GM19328 (cell line): ENCODE measurements around the gene FAM217A.

Source experiments
- ATAC-seq: cut with Tn5 transposase; IDR thresholded peaks from one replicate; pipeline ENCODE4 v1.9.1; 2021; ENCODE audit warnings: mild to moderate bottlenecking, moderate library complexity; ENCODE audit not compliant: unreplicated experiment

Gene FAM217A

GRCh38 chr6:4021854-4022695, 56.9 kb downstream of the FAM217A start:
- ATAC-seq: no peak

DNA sequence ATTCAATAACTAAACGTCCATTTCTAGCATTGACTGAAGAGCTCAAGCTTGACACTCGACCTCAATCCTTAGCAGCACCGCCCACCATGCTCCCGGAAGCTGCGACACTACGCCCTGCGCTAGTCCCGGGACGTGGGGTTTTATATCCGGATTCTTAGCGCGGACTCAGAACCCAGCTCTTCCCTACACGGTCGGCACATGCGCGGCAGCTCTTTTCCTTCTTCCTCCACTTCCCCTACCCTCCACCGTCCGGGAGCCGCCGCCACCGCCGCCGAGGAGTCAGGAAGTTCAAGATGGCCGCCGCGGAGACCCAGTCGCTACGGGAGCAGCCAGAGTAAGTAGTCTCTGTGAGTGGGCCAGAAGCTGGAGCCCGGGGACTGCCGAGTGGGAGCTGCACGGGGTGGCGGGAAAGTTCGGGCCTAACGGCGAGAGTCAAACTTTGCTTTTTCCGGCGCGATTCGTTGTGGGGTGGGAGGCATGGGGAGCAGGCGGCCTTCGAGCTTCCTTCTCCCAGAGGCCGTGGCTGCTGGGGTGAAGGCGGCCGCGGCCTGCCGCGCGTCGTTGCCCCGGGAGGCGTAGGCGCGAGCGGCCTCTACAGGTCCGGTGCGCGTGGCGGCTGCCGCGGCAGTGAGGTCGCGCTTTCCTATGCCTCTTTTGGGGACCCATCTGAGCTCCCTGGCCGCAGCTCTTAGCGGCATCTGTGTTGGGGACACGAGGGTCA, 57.6 kb downstream of the FAM217A start:
- ATAC-seq: peak; percentile 54

GRCh38 chr6:4020822-4021132, 58.2 kb downstream of the FAM217A start:
- ATAC-seq: no peak

- ATAC-seq: no peak
Observed at GRCh38 chr6:4018924-4019236, 60.1 kb downstream of the FAM217A start.
